ENCODE data around the gene ASCC3. TPM values are rescaled to one million over a fixed set of nuclear protein-coding genes. Genes with fewer than 3 reads are reported as not detected.

ASCC3 gene
- total RNA-seq, 1 donor from 2014 or later = 65.4 TPM

GRCh38 chr6:100506651-100507050 is 374.5 kb downstream of the ASCC3 start:
- intact Hi-C loops (cut with micrococcal nuclease) = no loop called here

GRCh38 chr6:100504786-100505737 is 376.1 kb downstream of the ASCC3 start:
- intact Hi-C loops (cut with micrococcal nuclease) = no loop called here

GRCh38 chr6:100503043-100503705 is 378.0 kb downstream of the ASCC3 start:
- intact Hi-C loops (cut with micrococcal nuclease) = no loop called here

- intact Hi-C loops (cut with micrococcal nuclease) = no loop called here
Observed at GRCh38 chr6:100493206-100493888, 387.8 kb downstream of the ASCC3 start.

GRCh38 chr6:100491952-100492670 is 389.0 kb downstream of the ASCC3 start:
- intact Hi-C loops (cut with micrococcal nuclease) = no loop called here

GRCh38 chr6:100490065-100490464 is 391.1 kb downstream of the ASCC3 start:
- intact Hi-C loops (cut with micrococcal nuclease) = no loop called here

GRCh38 chr6:100488244-100488643 is 392.9 kb downstream of the ASCC3 start:
- intact Hi-C loops (cut with micrococcal nuclease) = no loop called here

GRCh38 chr6:100487638-100488037 is 393.5 kb downstream of the ASCC3 start:
- intact Hi-C loops (cut with micrococcal nuclease) = no loop called here

- intact Hi-C loops (cut with micrococcal nuclease) = no loop called here
Observed at GRCh38 chr6:100485268-100485667, 395.9 kb downstream of the ASCC3 start.

- intact Hi-C loops (cut with micrococcal nuclease) = no loop called here
Observed at GRCh38 chr6:100484474-100484873, 396.7 kb downstream of the ASCC3 start.

- intact Hi-C loops (cut with micrococcal nuclease) = no loop called here
Observed at GRCh38 chr6:100482698-100483097, 398.4 kb downstream of the ASCC3 start.

GRCh38 chr6:100479179-100480035 is 401.7 kb downstream of the ASCC3 start:
- intact Hi-C loops (cut with micrococcal nuclease) = loop anchor here (1.0 to 5.0 kb wide), 6 partner anchors 37 to 611 kb away; no protein-coding TSS in a partner anchor

GRCh38 chr6:100475554-100476320 is 405.4 kb downstream of the ASCC3 start:
- intact Hi-C loops (cut with micrococcal nuclease) = loop anchor here (5.0 kb wide), 3 partner anchors 33 to 473 kb away; no protein-coding TSS in a partner anchor

- intact Hi-C loops (cut with micrococcal nuclease) = no loop called here
Observed at GRCh38 chr6:100473182-100473581, 407.9 kb downstream of the ASCC3 start.

GRCh38 chr6:100472674-100473073 is 408.5 kb downstream of the ASCC3 start:
- intact Hi-C loops (cut with micrococcal nuclease) = no loop called here

- intact Hi-C loops (cut with micrococcal nuclease) = no loop called here
Observed at GRCh38 chr6:100470422-100471120, 410.6 kb downstream of the ASCC3 start.

GRCh38 chr6:100469101-100469859 is 411.8 kb downstream of the ASCC3 start:
- intact Hi-C loops (cut with micrococcal nuclease) = loop anchor here (5.0 kb wide), 3 partner anchors 297 to 1632 kb away; partner anchors contain the start of gene PRDM13

Measured in T-helper 2 cell treated with Interferon-gamma antibody and Interleukin-4, amounts not matched to agents 100 ng/mL and 5 ng/mL, for 36 hours (primary cell).